Stimulated activated CD8-positive, alpha-beta memory T cell treated with anti-CD3 and anti-CD28 coated beads, Interleukin-2, amount 100 ng/mL, for 48 hours (primary cell): Measurements from ENCODE around the gene ANKRD52.
A peak's percentile ranks its signal among the peaks of the same experiment; 100 is the strongest.
"Not testable (repeated sequence)": the region's sequence is repeated elsewhere in the genome, so short reads cannot be mapped to it uniquely, and the experiment has no call there.

Experiments used
- DNase-seq, 2 donors: peaks; one replicate each; pipeline ENCODE4 v3.0.0-alpha.2; 2020; ENCODE audit warnings: low read depth in 2 of 2

Gene ANKRD52

GRCh38 chr12:56208006-56208405 lies 50.2 kb downstream of the ANKRD52 start:
- DNase-seq = no peak

GRCh38 chr12:56206452-56207166 lies 51.6 kb downstream of the ANKRD52 start:
- DNase-seq = no peak

- DNase-seq = no peak
Measured at GRCh38 chr12:56205445-56205844, 52.7 kb downstream of the ANKRD52 start.

GRCh38 chr12:56204275-56204674 lies 53.9 kb downstream of the ANKRD52 start:
- DNase-seq = no peak

- no peak for DNase-seq
Measured at GRCh38 chr12:56202838-56203237, 55.3 kb downstream of the ANKRD52 start.

- DNase-seq = no peak
Measured at GRCh38 chr12:56202366-56202765, 55.8 kb downstream of the ANKRD52 start.

- DNase-seq = no peak
Measured at GRCh38 chr12:56198836-56199235, 59.3 kb downstream of the ANKRD52 start.

GRCh38 chr12:56197921-56198635 lies 60.1 kb downstream of the ANKRD52 start:
- DNase-seq = no peak

- not testable (repeated sequence) for DNase-seq
Measured at GRCh38 chr12:56196818-56197550, 61.2 kb downstream of the ANKRD52 start.

GRCh38 chr12:56193025-56193578 lies 65.1 kb downstream of the ANKRD52 start:
- peak; percentile 34 to 56 for DNase-seq

- DNase-seq = no peak
Measured at GRCh38 chr12:56192582-56192981, 65.6 kb downstream of the ANKRD52 start.

- no peak for DNase-seq
Measured at GRCh38 chr12:56190695-56191155, 67.5 kb downstream of the ANKRD52 start.

- DNase-seq = peak; percentile 76 to 88
Measured at GRCh38 chr12:56189918-56190694, 68.1 kb downstream of the ANKRD52 start.

GRCh38 chr12:56189099-56189917 lies 68.9 kb downstream of the ANKRD52 start, which contains the start of gene SMARCC2:
TSS of gene SMARCC2 (minus strand) at chr12:56189483. CDS start at chr12:56189461, 22 bp downstream.
- peak; percentile 73 for DNase-seq

- DNase-seq = no peak
Measured at GRCh38 chr12:56188778-56189098, 69.4 kb downstream of the ANKRD52 start.

GRCh38 chr12:56188131-56188777 lies 69.9 kb downstream of the ANKRD52 start:
- no peak for DNase-seq
